Measurements from ENCODE around the gene CSRP3.

GRCh38 chr11:19225581-19225980, 23.8 kb upstream of the CSRP3 start:
- TF ChIP-seq EZH2 (IDR thresholded peaks at IDR 0.05; ENCODE audit: borderline replicate concordance, insufficient read depth, low read length, poor library complexity, severe bottlenecking): no peak
- TF ChIP-seq, protein P1, sequence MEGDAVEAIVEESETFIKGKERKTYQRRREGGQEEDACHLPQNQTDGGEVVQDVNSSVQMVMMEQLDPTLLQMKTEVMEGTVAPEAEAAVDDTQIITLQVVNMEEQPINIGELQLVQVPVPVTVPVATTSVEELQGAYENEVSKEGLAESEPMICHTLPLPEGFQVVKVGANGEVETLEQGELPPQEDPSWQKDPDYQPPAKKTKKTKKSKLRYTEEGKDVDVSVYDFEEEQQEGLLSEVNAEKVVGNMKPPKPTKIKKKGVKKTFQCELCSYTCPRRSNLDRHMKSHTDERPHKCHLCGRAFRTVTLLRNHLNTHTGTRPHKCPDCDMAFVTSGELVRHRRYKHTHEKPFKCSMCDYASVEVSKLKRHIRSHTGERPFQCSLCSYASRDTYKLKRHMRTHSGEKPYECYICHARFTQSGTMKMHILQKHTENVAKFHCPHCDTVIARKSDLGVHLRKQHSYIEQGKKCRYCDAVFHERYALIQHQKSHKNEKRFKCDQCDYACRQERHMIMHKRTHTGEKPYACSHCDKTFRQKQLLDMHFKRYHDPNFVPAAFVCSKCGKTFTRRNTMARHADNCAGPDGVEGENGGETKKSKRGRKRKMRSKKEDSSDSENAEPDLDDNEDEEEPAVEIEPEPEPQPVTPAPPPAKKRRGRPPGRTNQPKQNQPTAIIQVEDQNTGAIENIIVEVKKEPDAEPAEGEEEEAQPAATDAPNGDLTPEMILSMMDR (IDR thresholded peaks at IDR 0.05; ENCODE audit: poor library complexity, severe bottlenecking): no peak
- TF ChIP-seq EP300 (conservative IDR thresholded peaks at IDR 0.05; ENCODE audit: poor library complexity, severe bottlenecking): no peak
- TF ChIP-seq POLR2AphosphoS5 (IDR thresholded peaks at IDR 0.05): no peak
- TF ChIP-seq REST (IDR thresholded peaks at IDR 0.05; ENCODE audit: borderline replicate concordance): no peak
